ENCODE measurements around the gene FOXI1.
A peak's percentile ranks its signal among the peaks of the same experiment; 100 is the strongest.
"Not testable (repeated sequence)": the region's sequence is repeated elsewhere in the genome, so short reads cannot be mapped to it uniquely, and the experiment has no call there.

FOXI1 gene

GRCh38 chr5:170092455-170093101 is 13.1 kb upstream of the FOXI1 start:
- no peak for DNase-seq (ENCODE audit: low read depth in 3 of 3)

GRCh38 chr5:170094329-170094728 is 11.4 kb upstream of the FOXI1 start:
- not testable (repeated sequence) for DNase-seq (ENCODE audit: low read depth in 3 of 3)

- no peak for DNase-seq (ENCODE audit: low read depth in 3 of 3)
Measured at GRCh38 chr5:170095646-170096045, 10.1 kb upstream of the FOXI1 start.

GRCh38 chr5:170097934-170098333 is 7.8 kb upstream of the FOXI1 start:
- no peak for DNase-seq (ENCODE audit: low read depth in 3 of 3)

DNA sequence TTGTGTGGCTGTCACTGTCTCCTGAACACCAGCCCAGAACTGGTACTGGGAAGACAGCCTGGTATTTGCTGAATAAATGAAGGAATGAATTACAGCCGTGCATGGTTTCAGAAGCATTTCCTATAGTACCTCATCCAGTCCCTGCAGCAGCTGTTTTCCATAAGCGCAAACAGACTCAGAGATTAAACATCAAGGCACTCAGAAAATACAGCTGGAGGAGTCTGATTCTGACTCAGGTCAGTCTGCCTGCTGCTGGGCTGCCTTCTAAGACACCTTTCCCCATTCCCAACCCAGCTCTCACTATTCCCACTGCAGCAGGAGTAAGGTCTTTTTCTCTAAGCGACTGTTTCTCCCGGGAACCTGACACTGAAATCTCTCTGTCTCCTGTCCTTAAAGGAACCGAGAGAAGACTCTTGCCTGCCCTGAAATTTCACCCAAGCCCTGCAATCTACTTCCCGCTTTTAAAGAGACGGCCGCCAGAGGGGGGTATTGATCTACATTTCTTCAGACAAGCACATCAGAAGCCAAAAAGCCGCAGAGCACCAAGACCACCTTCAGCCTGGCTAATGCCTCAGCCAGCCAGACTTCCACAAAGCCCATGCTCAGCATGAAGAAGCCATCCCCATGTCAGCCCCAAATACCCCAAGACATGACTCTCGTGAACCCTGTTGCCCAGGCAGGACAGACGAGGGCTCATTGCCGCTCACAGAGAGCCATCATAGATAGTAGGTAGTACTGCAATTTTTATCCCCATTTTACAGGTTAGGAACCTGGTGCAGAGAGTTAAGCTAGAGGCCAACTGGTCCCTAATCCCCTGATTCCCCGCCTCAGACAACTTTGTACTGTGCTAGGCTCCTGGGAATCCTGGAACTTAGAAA is 5.4 kb upstream of the FOXI1 start:
- DNase-seq (ENCODE audit: low read depth in 3 of 3), result peak; percentile 41 to 55 (median 47)

GRCh38 chr5:170103447-170103846 is 2.2 kb upstream of the FOXI1 start:
- no peak for DNase-seq (ENCODE audit: low read depth in 3 of 3)

DNA sequence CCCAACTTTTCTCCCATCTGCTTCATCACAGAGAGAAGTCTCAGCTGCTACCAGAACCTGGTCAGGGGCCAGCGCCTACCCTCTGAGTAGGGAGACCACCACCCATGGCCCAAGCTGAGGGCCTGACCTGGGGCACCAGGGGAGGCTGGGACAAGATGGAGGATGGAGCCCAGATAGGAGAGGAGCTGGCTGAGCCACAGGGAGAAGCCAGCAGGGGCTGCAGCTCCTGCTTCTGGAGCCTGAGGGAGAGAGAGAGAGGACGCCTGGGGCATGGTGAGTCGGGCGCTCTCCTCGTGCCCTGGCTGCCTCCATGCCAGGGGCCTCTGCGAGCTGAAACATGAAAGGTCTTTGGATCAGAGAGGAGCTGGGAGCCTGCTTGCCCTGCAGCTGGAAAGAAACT is 1.4 kb upstream of the FOXI1 start:
- no peak for DNase-seq (ENCODE audit: low read depth in 3 of 3)

GRCh38 chr5:170104710-170105109 is 987 bp upstream of the FOXI1 start:
- DNase-seq (ENCODE audit: low read depth in 3 of 3), result no peak

GRCh38 chr5:170107674-170108073 is 2.0 kb downstream of the FOXI1 start:
- no peak for DNase-seq (ENCODE audit: low read depth in 3 of 3)

GRCh38 chr5:170108266-170108785 is 2.6 kb downstream of the FOXI1 start:
- DNase-seq (ENCODE audit: low read depth in 3 of 3), result no peak

GRCh38 chr5:170109059-170110031 is 3.6 kb downstream of the FOXI1 start:
- no peak for DNase-seq (ENCODE audit: low read depth in 3 of 3)

GRCh38 chr5:170110403-170111087 is 4.8 kb downstream of the FOXI1 start:
- no peak for DNase-seq (ENCODE audit: low read depth in 3 of 3)

DNA sequence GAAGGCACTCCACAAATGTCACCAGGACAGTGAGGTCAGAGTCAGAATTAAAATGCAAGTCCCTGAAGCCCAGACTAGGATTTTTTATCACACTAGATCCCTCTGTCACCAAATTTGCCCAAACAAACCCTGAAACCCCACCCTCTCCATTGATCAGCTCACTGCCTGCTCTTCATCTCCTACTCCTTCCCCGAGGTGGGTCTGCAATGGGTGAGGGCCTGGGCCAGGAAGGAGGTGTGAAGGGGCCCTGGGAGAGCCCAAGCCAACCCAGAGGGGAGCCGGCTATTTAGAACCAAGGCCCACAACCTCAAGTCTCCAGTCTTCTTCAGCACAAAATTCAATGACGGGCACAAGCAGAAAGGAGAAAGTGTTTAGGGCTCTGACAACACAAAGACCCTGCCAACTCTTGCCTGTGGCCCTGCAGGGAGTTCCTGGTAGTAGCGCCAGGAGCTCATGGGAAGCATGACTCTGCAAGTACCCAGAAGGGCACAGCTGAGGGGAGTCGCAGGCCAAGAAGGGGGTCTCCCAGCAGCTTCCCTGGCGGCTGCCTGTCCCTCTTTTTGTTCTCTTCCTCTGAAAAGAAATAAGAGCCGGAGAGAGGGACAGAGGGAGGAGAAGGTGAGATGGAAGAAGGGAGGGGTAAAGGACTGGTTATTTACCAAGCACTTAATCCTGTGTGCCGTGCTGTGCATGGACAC is 5.5 kb downstream of the FOXI1 start:
- no peak for DNase-seq (ENCODE audit: low read depth in 3 of 3)

DNA sequence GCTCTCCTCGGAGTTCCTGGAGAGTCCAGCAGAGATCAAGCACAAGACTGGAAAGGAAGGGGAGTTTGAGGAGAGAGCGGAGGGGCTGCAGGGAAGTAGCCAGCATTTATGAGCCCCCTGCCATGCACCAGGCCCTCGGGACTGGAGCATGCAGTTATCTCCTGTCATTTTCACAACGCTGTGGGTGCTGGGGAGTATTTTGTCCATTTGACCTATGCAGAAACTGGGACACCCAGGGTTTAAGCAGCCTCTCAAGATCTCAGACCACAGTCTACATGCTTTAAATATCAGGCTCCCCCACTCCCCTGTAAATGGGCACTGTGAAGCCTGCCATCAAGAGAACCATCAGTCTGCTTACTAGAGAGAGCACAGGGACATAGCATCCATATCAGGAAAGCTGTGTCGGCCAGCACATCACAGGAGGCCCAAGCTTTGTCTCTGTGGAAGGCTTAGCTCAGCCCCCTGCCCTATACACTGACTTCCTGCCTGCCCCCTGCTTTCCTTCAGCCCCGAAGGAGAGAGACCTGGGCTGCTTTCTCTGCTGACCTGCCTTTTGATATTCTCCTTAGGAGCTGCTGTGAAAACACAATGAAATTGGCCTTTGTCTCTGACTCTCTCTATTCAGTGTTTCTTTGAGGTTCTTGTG is 7.3 kb downstream of the FOXI1 start:
- DNase-seq (ENCODE audit: low read depth in 3 of 3), result no peak

GRCh38 chr5:170113522-170113900 is 7.8 kb downstream of the FOXI1 start:
- DNase-seq (ENCODE audit: low read depth in 3 of 3), result no peak

GRCh38 chr5:170114271-170114670 is 8.6 kb downstream of the FOXI1 start:
- no peak for DNase-seq (ENCODE audit: low read depth in 3 of 3)

DNA sequence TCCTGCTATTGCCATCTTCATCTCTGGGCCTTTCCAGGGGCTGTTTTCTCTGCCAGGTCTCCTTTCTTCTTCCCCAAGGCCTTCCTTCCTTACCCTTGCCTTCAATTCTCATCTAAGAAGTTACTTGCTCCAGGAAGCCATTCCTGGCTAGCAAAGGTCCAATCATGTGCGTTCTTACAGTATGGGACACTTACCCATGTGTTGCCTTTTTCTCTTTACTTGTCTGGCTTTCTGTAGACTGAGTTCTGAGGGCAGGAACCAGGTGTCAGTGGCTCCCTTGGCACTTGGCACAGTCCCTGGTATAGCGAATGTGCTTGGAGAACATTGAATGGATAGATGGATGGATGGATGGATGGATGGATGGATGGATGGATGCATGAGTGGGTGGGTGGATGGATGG is 10.2 kb downstream of the FOXI1 start:
- no peak for DNase-seq (ENCODE audit: low read depth in 3 of 3)

DNA sequence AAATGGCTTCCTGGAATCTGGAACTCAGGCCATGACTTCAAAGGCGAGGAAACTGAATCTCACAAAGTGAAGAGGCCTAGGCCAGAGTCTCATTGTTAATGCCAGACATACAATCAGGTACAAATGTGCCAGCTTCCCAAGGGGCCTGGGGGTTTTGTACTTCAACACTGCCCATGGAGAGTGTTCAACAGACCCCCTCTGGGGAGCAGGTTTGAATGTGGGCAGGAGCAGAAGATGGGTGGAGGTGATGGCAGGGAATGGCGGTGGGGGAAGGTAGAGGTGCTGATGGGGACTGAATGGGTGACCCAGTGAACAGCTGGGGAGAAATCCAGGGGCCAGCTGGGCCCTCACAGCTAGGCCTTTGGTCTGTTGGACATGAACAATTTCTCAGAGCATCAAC is 12.0 kb downstream of the FOXI1 start:
- no peak for DNase-seq (ENCODE audit: low read depth in 3 of 3)

DNA sequence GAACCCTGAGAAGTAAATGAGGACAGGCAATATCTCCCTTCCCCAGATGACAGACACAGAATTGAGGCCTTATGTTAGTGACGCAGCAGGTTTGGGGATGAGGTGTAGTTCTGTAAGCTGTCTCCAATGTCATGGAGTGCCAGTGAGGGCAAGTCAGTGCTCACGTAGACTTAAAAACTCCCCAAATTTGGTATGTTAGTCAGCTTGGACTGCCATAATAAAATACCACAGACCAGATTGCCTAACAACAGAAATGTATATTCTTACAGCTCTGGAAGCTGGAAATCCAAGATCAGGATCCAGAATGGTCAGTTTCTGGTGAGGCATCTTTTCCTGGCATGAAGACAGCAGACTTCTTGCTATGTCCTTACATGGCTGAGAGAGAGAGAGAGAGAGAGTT is 14.9 kb downstream of the FOXI1 start:
- no peak for DNase-seq (ENCODE audit: low read depth in 3 of 3)

DNA sequence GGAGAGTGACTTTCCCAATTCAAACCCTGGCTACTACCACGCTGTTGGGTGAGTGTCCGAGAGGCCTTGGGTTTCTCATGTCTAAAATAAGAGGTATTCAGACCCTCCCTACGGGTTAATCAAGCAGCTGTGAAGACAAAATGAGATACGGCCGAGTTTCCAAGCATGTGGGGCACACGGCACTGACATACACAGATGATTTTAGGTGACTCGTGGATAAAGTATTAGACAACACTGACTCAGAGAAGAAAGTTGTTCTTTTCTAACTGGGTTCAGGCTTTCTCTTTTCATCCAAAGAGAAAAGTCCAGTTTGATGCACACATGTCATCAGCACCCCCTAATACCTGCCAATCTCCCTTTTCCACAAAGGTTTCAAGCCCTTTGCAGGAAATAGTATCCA is 15.6 kb downstream of the FOXI1 start:
- DNase-seq (ENCODE audit: low read depth in 3 of 3), result no peak

Data from stimulated activated CD4-positive, alpha-beta T cell treated with anti-CD3 and anti-CD28 coated beads, TNF-alpha, amount 100 ng/mL, for 48 hours (primary cell).